ENCODE data around the gene GDPGP1. TPM values are rescaled to one million over a fixed set of nuclear protein-coding genes. Genes with fewer than 3 reads are reported as not detected.

Gene GDPGP1
- total RNA-seq, 3 donors from 2014 or later, result 3.4 to 9.4 (median 7.5) TPM

DNA sequence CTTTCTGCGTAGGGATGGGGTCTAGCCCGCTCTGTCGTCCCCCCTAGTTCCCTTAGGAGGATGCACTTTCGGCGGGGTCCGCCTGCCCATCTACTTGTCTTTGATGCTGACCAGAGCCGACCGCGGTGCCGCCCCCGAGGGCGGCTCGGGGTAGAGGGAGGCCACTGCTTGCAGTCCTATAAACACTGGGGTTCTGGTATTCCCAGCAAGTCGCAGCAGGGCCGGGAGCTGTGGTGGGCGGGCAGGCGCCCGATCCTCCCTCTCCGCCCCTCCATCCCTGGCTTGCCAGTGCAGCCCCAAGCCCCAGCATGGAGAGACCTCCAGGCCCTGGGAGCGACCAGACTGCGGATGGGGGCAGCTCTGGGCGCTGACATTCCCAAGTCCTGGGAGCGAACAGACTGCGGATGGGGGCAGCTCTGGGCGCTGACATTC is 32.0 kb upstream of the GDPGP1 start:
- Histone ChIP-seq H3K4me1 (peaks cover 5 to 7% of the 10 kb centered on the region in 2 donors), H3K4me3 (peak overlapping the region; percentile 79 to 83 (median 81)), H3K27me3 (no peaks in the 10 kb centered on the region), H3K36me3 (no peaks in the 10 kb centered on the region), H3K27ac (peak overlapping the region; percentile 87 to 91), H3K9me3 (no peaks in the 10 kb centered on the region)
- no peak for TF ChIP-seq POLR2A (IDR thresholded peaks at IDR 0.05)
- no peak for TF ChIP-seq CTCF (IDR thresholded peaks at IDR 0.05)
- intact Hi-C loops (cut with DNase I; ENCODE audit: low total_unique reads), result no loop called here
- DNase-seq (ENCODE audit: low spot score in 2 of 2), result no peak

GRCh38 chr15:90202929-90203328 is 31.1 kb upstream of the GDPGP1 start:
- Histone ChIP-seq H3K9me3 (no peaks in the 10 kb centered on the region), H3K27me3 (no peaks in the 10 kb centered on the region), H3K4me3 (peak overlapping the region in 1 of 3 donors; percentile 81), H3K36me3 (no peaks in the 10 kb centered on the region), H3K4me1 (peaks cover 5 to 7% of the 10 kb centered on the region in 2 donors), H3K27ac (no peak overlapping the region)
- intact Hi-C loops (cut with DNase I; ENCODE audit: low total_unique reads), result no loop called here
- TF ChIP-seq CTCF (IDR thresholded peaks at IDR 0.05) (no peak), POLR2AphosphoS5 (IDR thresholded peaks at IDR 0.05) (no peak), POLR2A (IDR thresholded peaks at IDR 0.05) (no peak)
- DNase-seq (ENCODE audit: low spot score in 2 of 2), result no peak

DNA sequence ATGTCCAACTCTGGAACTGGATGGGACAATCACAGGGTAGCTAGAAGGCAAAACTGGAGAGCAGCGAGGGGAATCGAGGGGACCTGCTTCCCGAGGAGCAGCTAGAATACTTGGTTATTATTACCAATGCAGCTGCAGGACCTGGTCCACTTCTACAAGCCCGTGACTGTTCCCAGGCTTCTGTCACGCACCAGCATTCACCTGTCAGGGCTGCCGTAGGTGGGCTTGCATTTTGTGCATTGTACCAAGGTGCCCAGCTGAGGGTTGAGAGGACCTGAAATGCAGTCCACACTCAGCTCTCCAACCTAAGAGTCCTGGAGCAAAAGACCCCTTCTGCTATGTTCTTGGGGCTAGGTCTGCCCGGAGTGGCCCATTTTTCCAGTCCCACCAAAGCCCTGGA is 30.5 kb upstream of the GDPGP1 start:
- Histone ChIP-seq H3K36me3 (no peaks in the 10 kb centered on the region), H3K9me3 (no peaks in the 10 kb centered on the region), H3K27ac (peak overlapping the region in 1 of 2 donors; percentile 2), H3K4me1 (peaks cover 5 to 7% of the 10 kb centered on the region in 2 donors), H3K4me3 (peak overlapping the region in 1 of 3 donors; percentile 81), H3K27me3 (no peaks in the 10 kb centered on the region)
- no peak for DNase-seq (ENCODE audit: low spot score in 2 of 2)
- intact Hi-C loops (cut with DNase I; ENCODE audit: low total_unique reads), result no loop called here
- TF ChIP-seq POLR2AphosphoS5 (IDR thresholded peaks at IDR 0.05) (no peak), CTCF (IDR thresholded peaks at IDR 0.05) (no peak), POLR2A (IDR thresholded peaks at IDR 0.05) (no peak)

DNA sequence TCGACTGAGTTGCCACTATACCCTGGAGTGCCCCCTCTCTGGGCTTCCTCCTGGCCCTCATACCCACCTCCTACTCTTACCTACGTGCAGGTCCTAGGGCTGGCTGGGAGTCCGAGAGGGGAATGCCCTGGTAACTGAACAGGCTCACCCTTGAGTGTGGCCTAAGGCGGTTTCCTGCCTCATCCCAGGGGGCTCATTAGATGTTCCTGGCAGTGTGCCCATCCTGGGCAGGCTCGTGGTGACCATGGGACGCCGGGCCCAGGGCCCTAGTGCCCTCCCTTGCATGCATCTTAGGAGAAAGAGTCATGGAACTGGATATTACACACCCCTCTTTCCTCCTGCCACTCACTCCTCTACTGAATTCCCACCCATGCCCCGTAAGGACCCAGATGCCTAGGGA is 30.1 kb upstream of the GDPGP1 start:
- Histone ChIP-seq H3K27me3 (no peaks in the 10 kb centered on the region), H3K4me1 (peaks cover 5 to 7% of the 10 kb centered on the region in 2 donors), H3K9me3 (no peaks in the 10 kb centered on the region), H3K36me3 (no peaks in the 10 kb centered on the region), H3K27ac (peak overlapping the region in 1 of 2 donors; percentile 2), H3K4me3 (no peak overlapping the region)
- intact Hi-C loops (cut with DNase I; ENCODE audit: low total_unique reads), result no loop called here
- DNase-seq (ENCODE audit: low spot score in 2 of 2), result no peak
- TF ChIP-seq POLR2AphosphoS5 (IDR thresholded peaks at IDR 0.05), result no peak
- TF ChIP-seq POLR2A (IDR thresholded peaks at IDR 0.05), result no peak
- TF ChIP-seq CTCF (IDR thresholded peaks at IDR 0.05), result no peak

- intact Hi-C loops (cut with DNase I; ENCODE audit: low total_unique reads), result no loop called here
- H3K27ac ChIP-seq, result no peak overlapping the region
- H3K27me3 ChIP-seq, result no peaks in the 10 kb centered on the region
- peaks cover 5 to 7% of the 10 kb centered on the region in 2 donors for H3K4me1 ChIP-seq
- no peaks in the 10 kb centered on the region for H3K36me3 ChIP-seq
- TF ChIP-seq POLR2A (IDR thresholded peaks at IDR 0.05) (no peak), CTCF (IDR thresholded peaks at IDR 0.05) (no peak), POLR2AphosphoS5 (IDR thresholded peaks at IDR 0.05) (no peak)
- no peak for DNase-seq (ENCODE audit: low spot score in 2 of 2)
- H3K9me3 ChIP-seq, result no peaks in the 10 kb centered on the region
- H3K4me3 ChIP-seq, result no peak overlapping the region
Measured at GRCh38 chr15:90205050-90205848, 28.8 kb upstream of the GDPGP1 start.

Measured in breast epithelium (tissue), 4 donors.